AML-193 (cell line): Measurements from ENCODE around the gene PAPOLA.

Source experiments
- DNase-seq, 2 experiments: peaks; one replicate each; lab custom pipeline; 2025; lab: John Stamatoyannopoulos, UW

Gene PAPOLA

GRCh38 chr14:96586056-96586455, 83.9 kb downstream of the PAPOLA start:
- DNase-seq, result no peak

DNA sequence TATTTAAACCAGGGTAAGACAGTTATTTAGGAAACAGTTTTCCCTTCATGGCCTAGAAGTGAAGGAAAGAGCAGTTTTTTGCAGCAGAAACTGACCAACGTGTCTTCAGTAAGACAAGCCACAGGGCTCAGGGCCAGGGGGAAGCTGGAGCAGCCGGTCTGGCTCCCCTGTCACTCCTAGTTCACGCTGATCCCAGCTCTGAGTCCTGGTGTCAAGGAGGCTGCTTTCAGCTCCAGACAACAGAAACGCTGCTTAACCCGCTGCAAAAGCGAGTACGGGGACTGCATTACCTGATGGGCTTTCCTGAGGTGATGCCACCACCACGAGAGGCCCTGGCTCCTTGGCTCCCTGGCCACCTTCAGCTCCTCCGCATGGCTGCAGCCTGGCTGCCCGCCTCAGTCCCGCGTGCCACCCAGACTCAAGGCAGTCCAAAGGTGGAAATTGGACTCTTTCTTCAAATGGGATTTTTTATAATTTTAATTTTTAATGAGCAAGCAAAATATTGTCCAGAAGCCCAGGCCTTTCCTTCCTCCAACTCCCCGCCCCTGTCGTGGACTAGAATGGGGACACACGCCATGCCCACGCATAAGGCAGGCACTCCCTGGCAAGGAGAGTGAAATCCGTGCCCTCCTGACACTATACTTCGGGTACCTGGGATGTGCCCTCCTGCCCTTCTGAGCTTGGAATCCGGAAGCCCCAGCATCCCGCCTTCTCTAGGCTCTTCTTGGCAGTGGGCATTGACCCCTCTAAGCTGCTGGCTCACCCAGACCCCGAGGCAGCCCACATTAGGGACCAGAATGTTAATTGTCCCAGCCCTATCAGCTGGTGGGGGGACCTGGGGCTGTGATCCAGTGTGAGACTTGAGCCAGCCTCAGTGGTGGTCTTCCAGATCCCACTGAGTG, 85.0 kb downstream of the PAPOLA start:
- no peak for DNase-seq

GRCh38 chr14:96587823-96588385, 85.7 kb downstream of the PAPOLA start:
- DNase-seq, result no peak

DNA sequence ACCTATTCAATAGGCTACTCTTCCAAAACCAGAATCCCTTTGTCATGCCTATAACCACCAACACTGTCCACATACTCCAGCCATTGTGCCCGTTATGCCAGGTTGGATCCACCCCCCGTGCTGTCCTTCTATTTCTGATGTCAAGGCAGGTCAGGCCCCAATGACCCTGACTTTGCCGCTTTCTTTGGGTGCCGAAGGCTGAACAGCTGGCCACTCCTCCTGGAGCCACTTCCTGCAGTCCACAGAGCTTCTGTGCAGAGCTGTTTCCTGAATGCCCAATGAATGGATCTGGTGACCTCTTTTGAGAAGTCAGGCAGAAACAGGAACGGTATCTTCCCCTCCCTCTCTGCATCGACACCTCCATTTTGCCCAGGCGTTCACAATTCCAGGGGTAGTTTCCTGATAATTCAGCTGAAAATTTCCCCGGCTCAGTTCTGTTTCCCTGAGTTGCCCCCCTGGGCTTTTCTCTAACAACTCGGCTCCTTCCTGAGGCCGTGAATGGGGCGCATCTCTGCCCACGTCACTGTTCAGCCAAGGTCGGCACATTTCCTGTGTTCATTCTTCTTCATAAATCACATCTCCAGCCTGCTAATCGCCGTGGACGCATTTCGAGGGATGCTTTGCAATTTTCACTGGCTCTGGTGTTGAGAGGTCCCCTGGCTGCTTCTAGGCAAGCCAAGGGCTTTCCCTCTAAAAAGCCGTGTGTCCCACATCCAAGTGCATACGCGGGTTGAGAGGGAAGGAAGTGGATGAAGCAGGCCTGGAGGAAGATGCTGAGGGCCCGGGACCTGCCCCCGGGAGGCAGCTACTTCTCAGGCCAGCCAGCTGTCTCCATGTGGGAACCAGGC, 86.5 kb downstream of the PAPOLA start:
- DNase-seq, result no peak

GRCh38 chr14:96589577-96589976, 87.4 kb downstream of the PAPOLA start:
- DNase-seq, result no peak

- no peak for DNase-seq
Measured at GRCh38 chr14:96590190-96590864, 88.1 kb downstream of the PAPOLA start.

DNA sequence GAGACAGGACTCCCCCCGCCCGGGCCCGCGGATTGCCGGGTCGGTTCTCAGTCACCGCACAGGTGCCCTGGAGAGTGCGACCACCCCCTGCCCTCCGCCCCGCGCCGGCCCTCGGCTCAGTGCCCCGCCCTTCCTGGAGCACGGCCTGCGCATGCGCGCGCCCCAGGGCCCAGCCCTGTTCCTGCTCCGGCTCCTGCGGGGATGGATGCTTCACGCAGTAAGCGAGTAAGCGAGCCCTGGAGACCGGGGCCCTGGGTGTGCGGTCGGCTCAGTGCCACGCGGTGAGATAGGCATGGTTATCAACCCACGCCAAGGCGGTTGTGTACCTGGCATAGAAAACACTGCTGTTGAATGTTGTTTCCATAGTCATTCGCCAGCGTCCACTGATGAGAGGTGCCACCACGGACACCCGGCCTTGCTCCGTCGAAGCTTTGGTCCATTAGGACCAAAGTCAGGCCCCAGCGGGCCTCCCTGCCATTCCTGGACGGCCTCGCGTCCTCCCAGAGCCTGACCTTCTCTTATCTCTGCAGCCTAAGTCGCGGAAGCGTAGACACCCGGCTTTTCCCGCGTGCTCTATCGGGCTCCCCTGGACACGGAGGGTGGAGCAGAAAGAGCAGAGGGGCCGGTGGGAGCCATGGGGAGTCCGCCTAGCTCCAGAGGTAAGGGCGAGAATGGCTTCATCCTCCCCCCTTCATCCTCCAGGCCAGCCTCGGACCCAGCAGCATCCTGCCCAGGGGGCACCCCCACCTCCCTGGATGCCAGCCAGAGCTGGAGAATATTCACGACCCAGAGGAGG, 90.6 kb downstream of the PAPOLA start:
- no peak for DNase-seq

GRCh38 chr14:96594961-96595360, 92.8 kb downstream of the PAPOLA start:
- DNase-seq, result no peak

DNA sequence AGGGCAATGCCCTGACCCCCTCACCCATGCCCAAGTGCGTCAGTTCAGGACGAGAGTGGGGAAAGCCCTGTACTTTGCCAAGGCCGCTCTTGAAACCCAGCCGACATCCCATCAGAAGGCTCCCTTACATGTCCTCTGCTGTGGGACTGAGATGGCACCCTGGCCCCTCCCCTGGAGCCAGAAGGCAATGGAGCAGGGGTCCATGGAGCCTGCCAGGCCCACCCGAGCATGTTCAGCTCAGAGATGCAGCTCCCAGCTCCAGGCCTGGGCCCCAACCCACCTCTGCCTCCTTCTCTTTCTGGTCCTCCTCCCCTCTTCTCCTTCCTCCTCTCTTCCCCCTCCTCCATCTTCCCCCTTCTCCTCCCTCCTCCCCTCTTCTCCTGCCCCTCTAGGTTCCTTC, 95.5 kb downstream of the PAPOLA start:
- no peak for DNase-seq

DNA sequence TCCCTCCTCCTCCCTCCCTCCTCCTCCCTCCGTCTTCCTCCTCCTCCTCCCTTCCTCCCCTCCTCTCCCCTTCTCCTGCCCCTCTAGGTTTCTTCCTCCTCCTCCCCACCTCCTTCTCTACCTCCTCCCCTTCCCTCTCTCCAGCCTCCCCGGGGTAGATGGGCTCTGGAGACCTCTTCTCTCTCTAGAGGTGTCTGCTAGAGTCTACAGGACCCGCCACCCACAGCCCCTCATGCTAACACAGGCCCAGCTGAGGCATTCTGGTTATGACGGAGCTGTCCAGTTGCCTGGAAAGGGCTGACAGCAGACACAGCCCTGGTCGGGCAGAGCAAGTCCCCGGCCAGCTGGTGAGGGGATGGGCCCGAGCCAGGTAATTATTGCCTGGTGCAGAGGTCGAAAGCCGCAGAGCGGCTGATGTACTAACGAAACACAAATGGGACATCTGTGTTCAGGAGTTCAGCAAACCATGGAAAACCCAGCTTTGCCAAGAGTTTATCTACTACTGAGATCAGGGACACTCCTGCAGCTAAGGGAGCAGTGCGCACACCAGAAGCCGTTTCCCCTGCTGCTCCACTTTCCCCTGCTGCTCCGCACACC, 96.2 kb downstream of the PAPOLA start:
- DNase-seq, result no peak

DNA sequence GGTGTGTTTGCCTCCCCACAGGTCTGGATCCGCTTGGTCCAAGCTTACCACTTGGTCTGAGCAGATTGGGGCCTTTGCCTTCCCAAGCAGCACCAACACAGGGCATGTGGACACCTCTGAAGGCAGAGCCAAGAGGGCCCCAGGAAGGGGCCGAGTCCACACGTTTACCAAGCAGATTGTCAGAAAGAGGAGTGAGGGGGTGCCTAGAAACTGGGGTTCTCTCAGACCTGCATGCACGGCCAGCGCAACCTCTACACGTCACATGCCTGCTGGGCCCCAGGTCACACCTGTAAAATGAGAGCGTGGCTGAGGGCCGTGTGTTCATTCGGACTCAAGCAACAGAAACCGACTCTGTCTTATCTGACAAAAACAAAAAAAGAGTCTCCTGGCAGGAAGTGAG, 96.9 kb downstream of the PAPOLA start:
- DNase-seq, result no peak

GRCh38 chr14:96602186-96602585, 100.0 kb downstream of the PAPOLA start:
- no peak for DNase-seq

DNA sequence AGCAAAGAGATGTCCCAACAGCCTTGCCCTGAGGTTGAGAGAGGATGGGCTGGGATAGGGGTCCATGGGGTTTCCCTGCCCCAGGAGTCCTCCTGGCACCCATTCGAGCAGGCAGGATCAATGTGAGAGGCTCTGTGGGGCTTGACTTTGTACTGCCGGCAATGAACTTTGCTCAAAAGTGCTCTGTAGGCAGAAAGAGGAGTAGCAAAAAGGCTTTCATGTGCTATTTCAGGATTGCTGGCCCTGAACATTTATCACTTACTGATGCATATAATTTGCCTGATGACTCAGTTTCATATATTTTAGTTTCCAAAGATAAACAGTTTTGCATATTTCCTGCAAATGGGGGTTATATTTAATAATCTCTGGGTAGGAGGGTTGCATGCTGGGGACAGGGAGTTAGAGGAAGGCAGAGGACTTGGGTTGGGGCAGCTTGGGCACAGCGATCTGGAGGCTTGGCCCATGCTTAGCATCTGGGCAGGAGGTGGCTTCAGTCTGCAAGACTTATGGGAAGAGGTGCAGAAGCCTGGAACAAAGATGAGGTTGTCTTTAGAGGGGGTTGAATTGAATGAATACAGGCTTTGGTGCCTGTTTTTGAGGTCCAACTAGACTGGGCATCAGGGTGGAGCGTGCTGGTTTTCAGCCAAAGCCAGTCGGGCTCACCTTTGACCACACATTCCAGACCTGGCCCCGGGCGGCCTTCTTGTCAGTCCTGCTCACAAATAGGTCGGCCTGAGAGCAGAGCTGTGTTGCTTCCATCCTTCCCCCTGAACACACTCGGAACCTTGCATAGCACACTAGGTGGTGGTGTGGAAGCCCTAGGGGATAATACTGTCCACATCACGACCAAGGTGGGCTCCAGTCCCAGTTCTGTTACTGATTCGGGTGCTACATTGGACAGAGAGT, 101.4 kb downstream of the PAPOLA start:
- DNase-seq, result no peak

DNA sequence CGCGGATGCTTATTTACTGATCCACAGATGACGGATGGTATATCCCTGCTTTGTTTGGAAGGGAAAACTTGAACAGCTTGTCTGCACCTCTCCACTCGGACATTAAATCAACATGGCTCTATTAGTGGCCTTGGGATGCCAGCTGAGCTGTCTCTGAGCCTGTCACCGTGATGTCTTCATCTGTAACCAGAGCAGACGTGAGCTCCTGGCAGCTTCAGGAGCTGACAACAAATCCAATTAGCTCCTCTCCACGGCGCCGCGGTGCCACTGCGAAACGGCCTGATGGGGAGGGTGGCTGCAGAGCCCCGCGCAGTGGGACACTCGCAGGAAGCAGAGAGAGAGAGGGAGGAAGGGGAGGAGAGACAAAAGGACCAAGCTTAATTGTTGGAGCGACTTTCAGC, 112.3 kb downstream of the PAPOLA start:
- DNase-seq, result no peak

DNA sequence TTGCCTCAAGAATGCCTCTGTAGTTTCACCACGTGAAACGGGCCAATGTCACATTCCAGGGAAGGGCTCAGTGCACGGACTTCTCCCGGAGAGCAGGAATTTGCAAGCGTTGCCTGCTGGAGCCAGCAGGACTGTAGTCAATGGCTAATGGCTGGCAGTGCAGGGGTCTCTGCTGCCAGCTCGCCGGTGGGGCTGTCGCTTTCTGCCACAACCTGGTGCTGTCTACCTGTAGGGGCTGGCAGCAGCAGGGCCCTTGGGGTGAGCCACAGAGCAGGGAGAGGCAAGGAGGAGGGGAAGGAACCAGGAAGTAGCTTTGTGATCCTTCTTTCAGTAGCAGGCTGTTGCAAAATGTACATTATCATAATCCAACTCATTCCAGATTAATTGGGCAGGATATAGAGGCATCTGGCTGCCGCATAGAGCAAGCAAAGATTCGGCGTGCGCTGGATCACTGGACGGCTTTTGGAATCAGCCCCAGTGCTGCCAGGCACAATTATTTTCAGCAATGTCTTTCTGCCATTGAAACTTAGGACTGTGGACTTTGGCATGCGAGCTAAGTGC, 114.1 kb downstream of the PAPOLA start:
- no peak for DNase-seq
